Measurements from ENCODE around the gene SIM2. TPM values are rescaled to one million over a fixed set of nuclear protein-coding genes. Genes with fewer than 3 reads are reported as not detected.

SIM2 gene
- total RNA-seq, 1 donor from 2014 or later: 0.21 TPM

DNA sequence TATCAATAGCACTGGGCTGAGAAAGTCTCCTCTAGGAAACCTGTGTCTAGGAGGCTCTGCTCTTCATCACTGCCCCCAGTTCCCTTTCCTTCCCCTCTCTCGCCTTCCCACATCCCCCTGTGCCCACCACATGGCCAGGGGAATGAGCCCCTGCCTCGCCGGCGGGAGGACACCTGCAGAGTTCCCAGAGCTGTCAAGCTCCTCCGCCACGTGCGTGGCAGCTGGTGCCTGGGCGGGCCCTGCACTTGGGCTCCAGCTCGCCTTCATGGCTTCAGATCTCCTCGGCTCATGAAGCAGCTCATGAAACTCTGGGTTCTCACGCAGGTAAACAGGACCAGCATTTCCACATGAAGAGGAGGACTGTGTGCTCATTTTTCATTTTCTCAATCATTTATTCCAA, 62.8 kb downstream of the SIM2 start:
- Mint-ChIP-seq H3K27ac (no peak overlapping the region), H3K36me3 (ENCODE audit: low read depth) (no peaks in the 10 kb centered on the region), H3K4me1 (ENCODE audit: low read depth) (no peaks in the 10 kb centered on the region), H3K9me3 (no peaks in the 10 kb centered on the region), H3K27me3 (ENCODE audit: low read depth) (no peaks in the 10 kb centered on the region), H3K4me3 (ENCODE audit: low read depth) (no peak overlapping the region)
- DNase-seq (ENCODE audit: low spot score): no peak
- intact Hi-C loops (cut with micrococcal nuclease): no loop called here

DNA sequence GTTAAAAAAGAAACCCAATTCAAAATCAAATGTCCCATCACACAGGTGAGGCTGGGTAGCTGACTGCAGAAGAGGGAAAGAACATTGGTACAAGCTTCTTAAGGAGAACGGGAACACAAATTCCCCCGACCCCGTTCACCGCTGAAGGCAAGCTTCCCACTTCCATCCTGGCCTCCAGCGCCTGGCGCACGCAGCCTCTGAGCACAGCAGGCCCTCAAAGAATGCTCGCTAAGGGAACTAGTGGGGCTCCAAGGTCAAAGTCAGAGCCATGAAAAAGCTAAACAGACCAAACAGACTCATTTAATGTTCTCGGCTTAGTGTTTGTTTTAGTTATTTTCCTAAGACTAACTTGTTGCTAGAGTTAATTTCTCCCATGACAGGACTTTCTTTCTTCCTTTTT, 63.7 kb downstream of the SIM2 start:
- DNase-seq (ENCODE audit: low spot score): no peak
- no peaks in the 10 kb centered on the region for H3K9me3 Mint-ChIP-seq
- intact Hi-C loops (cut with micrococcal nuclease): no loop called here
- H3K27ac Mint-ChIP-seq: no peak overlapping the region
- H3K27me3 Mint-ChIP-seq (ENCODE audit: low read depth): no peaks in the 10 kb centered on the region
- no peak overlapping the region for H3K4me3 Mint-ChIP-seq (ENCODE audit: low read depth)
- H3K4me1 Mint-ChIP-seq (ENCODE audit: low read depth): no peaks in the 10 kb centered on the region
- H3K36me3 Mint-ChIP-seq (ENCODE audit: low read depth): no peaks in the 10 kb centered on the region

GRCh38 chr21:36763305-36763704, 64.4 kb downstream of the SIM2 start:
- Mint-ChIP-seq H3K4me3 (ENCODE audit: low read depth) (no peak overlapping the region), H3K36me3 (ENCODE audit: low read depth) (no peaks in the 10 kb centered on the region), H3K4me1 (ENCODE audit: low read depth) (no peaks in the 10 kb centered on the region), H3K27me3 (ENCODE audit: low read depth) (no peaks in the 10 kb centered on the region), H3K27ac (no peak overlapping the region), H3K9me3 (no peaks in the 10 kb centered on the region)
- intact Hi-C loops (cut with micrococcal nuclease): no loop called here
- DNase-seq (ENCODE audit: low spot score): no peak

DNA sequence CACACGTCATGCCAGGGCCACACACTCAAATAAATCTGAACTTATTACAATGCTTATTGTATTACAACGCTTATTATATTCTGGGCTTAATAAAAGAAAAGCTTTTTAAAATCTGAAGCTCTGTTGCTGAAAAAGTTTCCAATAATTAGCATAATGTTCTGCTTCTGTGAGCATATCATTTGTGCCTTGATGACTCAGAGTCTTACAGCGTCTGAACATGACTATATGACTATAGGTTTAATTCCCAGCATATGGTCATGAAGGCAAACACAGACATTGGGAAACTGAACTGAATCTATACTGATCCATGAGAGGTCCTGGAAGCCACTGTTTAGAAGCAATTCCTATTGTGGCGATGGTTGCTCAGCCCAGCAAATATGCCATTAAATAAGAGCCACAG, 66.3 kb downstream of the SIM2 start:
- DNase-seq (ENCODE audit: low spot score): no peak
- Mint-ChIP-seq H3K36me3 (ENCODE audit: low read depth) (no peaks in the 10 kb centered on the region), H3K4me1 (ENCODE audit: low read depth) (no peaks in the 10 kb centered on the region), H3K4me3 (ENCODE audit: low read depth) (no peak overlapping the region), H3K27me3 (ENCODE audit: low read depth) (no peaks in the 10 kb centered on the region), H3K9me3 (no peaks in the 10 kb centered on the region), H3K27ac (no peak overlapping the region)
- intact Hi-C loops (cut with micrococcal nuclease): no loop called here

DNA sequence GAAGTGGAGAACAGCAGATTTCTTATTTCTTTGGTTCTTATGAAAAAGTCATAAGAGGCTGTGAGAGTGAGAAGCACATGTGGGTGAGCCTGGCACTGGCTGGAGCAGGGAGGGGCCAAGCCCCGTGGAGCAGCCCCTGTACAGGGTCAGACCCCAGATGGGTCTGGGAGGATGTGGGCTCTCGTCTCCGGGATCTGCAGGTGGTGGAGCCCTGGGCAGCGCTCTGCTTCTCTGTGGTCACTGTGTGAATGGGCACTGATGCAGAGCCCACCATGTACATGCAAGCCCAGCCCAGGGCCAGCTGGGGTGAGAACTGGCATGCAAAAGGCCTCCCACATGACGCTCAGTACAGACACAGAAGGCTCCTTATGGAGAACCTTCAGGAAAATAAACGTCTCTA, 67.6 kb downstream of the SIM2 start:
- no peak overlapping the region for H3K27ac Mint-ChIP-seq
- no peaks in the 10 kb centered on the region for H3K9me3 Mint-ChIP-seq
- no peak overlapping the region for H3K4me3 Mint-ChIP-seq (ENCODE audit: low read depth)
- no peaks in the 10 kb centered on the region for H3K4me1 Mint-ChIP-seq (ENCODE audit: low read depth)
- H3K36me3 Mint-ChIP-seq (ENCODE audit: low read depth): no peaks in the 10 kb centered on the region
- no peaks in the 10 kb centered on the region for H3K27me3 Mint-ChIP-seq (ENCODE audit: low read depth)
- no peak for DNase-seq (ENCODE audit: low spot score)
- intact Hi-C loops (cut with micrococcal nuclease): no loop called here

DNA sequence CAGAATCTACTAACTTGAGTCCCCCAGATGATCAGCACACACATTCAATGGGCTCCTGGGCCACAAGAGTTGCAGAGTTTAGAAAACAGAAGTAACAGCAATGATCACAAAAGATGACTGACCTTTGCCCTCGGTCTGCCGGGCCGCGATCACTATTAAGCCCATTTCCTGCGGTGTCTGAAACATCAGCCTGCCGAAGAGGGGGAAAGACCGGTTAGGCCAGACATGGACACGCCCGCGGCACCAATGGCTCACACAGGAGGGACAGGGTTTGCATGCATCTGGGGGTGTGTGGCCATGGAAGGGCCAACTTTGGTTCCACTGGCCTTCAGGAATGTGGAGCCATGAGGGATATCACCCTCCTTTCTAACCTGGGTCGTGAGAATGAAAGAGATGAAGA, 68.2 kb downstream of the SIM2 start:
- no peak overlapping the region for H3K27ac Mint-ChIP-seq
- no peak overlapping the region for H3K4me3 Mint-ChIP-seq (ENCODE audit: low read depth)
- H3K9me3 Mint-ChIP-seq: no peaks in the 10 kb centered on the region
- H3K4me1 Mint-ChIP-seq (ENCODE audit: low read depth): no peaks in the 10 kb centered on the region
- no peaks in the 10 kb centered on the region for H3K36me3 Mint-ChIP-seq (ENCODE audit: low read depth)
- intact Hi-C loops (cut with micrococcal nuclease): no loop called here
- H3K27me3 Mint-ChIP-seq (ENCODE audit: low read depth): no peaks in the 10 kb centered on the region
- DNase-seq (ENCODE audit: low spot score): no peak

GRCh38 chr21:36768496-36768895, 69.6 kb downstream of the SIM2 start:
- H3K36me3 Mint-ChIP-seq (ENCODE audit: low read depth): no peaks in the 10 kb centered on the region
- no peak overlapping the region for H3K27ac Mint-ChIP-seq
- no peak for DNase-seq (ENCODE audit: low spot score)
- H3K27me3 Mint-ChIP-seq (ENCODE audit: low read depth): no peaks in the 10 kb centered on the region
- no peak overlapping the region for H3K4me3 Mint-ChIP-seq (ENCODE audit: low read depth)
- no peaks in the 10 kb centered on the region for H3K9me3 Mint-ChIP-seq
- H3K4me1 Mint-ChIP-seq (ENCODE audit: low read depth): no peaks in the 10 kb centered on the region
- intact Hi-C loops (cut with micrococcal nuclease): no loop called here

DNA sequence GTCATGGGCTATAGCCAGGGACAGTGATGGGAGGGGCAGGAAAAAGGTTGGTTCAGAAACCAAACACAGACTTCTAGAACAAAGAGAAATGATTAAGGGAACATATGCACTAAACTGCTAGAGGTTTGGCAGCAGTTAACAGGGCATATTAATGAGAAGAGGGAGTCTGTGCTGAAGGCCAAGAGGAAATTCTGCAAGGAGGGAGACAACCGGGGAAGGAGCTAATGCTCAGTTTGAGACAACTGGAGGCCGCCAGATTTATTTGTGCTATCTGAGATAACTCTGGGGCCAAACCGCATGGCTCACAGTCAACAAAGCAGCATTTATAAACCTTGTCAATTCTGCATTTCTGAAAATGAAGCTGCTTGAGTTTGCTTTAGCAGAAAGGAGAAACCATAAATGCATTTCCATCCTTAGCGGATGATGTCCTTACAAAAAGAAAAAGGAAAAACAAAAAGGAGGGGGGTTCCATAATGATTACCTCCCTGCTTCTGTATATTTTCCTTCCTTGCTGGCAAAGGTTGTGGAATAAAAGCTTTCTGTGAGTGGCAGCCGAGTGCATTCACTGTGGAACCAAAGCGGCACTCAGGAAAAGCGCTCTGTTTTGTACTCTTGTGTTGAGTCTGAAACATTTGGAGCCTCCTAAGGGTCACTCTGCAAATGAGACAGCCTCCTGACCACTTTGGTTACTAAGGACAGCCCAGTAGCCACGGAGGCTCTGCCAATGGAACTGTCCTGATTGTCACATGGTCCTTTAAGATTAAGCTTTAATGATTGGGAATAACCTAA, 70.3 kb downstream of the SIM2 start:
- intact Hi-C loops (cut with micrococcal nuclease): no loop called here
- Mint-ChIP-seq H3K9me3 (no peaks in the 10 kb centered on the region), H3K4me1 (ENCODE audit: low read depth) (no peaks in the 10 kb centered on the region), H3K27ac (no peak overlapping the region), H3K36me3 (ENCODE audit: low read depth) (no peaks in the 10 kb centered on the region), H3K4me3 (ENCODE audit: low read depth) (no peak overlapping the region), H3K27me3 (ENCODE audit: low read depth) (no peaks in the 10 kb centered on the region)
- no peak for DNase-seq (ENCODE audit: low spot score)

DNA sequence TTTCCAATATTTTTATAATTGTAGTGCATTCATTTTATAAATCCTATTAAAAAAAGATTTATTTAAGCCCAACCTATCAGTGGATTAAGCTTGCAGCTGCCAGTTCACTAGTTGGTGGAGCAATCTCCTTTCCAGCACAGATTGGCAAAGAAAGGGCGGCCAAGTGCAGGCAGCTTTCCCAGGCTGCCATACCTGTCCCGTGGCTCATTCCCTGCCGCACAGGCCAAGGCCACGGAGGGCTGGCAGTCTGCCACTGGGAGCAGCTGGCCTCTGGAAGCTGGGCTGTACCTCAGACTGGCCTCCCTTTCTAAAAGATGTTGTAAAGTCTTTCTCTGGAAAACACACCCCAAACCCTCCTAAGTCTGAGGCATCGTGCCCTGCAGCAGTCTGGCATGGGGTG, 74.2 kb downstream of the SIM2 start:
- intact Hi-C loops (cut with micrococcal nuclease): no loop called here
- Mint-ChIP-seq H3K36me3 (ENCODE audit: low read depth) (no peaks in the 10 kb centered on the region), H3K27me3 (ENCODE audit: low read depth) (no peaks in the 10 kb centered on the region), H3K4me3 (ENCODE audit: low read depth) (no peak overlapping the region), H3K9me3 (no peaks in the 10 kb centered on the region), H3K4me1 (ENCODE audit: low read depth) (no peaks in the 10 kb centered on the region), H3K27ac (no peak overlapping the region)
- DNase-seq (ENCODE audit: low spot score): no peak

DNA sequence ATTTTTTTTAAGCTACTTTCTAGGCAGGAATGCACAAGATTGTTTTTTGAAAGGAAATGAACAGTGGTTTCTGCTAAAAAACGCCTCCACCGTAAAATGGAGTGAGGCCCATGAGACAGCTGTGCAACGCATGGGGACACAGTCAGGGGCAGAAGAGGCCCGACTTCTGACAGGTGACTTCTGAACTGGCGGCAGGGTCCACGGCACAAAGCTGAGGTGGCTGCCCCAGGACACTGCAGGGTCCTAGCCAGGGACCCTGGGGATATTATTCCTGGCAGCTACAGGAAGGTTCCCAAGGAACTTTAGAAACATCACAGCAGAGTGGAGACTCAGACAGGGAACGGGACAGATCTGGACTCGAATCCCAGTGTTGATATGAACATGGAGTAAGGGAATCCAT, 75.1 kb downstream of the SIM2 start:
- no peaks in the 10 kb centered on the region for H3K4me1 Mint-ChIP-seq (ENCODE audit: low read depth)
- no peaks in the 10 kb centered on the region for H3K9me3 Mint-ChIP-seq
- no peak for DNase-seq (ENCODE audit: low spot score)
- H3K27ac Mint-ChIP-seq: no peak overlapping the region
- intact Hi-C loops (cut with micrococcal nuclease): no loop called here
- H3K36me3 Mint-ChIP-seq (ENCODE audit: low read depth): no peaks in the 10 kb centered on the region
- H3K4me3 Mint-ChIP-seq (ENCODE audit: low read depth): no peak overlapping the region
- no peaks in the 10 kb centered on the region for H3K27me3 Mint-ChIP-seq (ENCODE audit: low read depth)

DNA sequence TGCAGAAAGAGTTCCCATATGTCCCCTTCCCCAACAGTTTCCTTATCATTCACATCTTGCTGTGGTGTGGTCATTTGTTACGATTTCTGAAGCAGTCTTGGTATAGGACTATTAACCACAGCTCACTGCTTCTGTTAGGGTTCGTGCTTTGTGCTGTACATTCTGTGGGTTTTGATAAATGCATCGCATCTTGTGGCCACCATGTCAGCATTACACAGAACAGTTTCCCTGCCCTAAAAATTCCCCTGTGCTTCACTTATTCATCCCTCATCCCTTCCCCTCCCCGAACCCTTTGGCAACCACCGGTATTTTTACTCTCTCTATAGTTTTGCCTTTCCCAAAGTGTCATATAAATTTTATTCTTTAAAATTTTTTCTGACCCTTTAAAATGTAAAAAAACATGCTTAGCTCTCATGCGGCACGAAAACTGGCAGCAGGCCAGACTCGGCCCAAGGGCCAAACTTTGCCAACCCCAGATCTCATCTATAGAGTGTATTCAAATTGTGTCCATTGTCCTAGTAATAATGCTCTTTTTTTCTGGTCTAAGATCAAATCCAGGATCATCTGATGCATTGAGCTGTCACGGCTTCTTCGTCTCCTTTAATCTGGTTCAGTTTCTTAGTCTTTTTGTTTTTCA, 78.2 kb downstream of the SIM2 start:
- no peak overlapping the region for H3K4me3 Mint-ChIP-seq (ENCODE audit: low read depth)
- H3K27ac Mint-ChIP-seq: no peak overlapping the region
- no peaks in the 10 kb centered on the region for H3K27me3 Mint-ChIP-seq (ENCODE audit: low read depth)
- H3K9me3 Mint-ChIP-seq: no peaks in the 10 kb centered on the region
- no peak for DNase-seq (ENCODE audit: low spot score)
- H3K36me3 Mint-ChIP-seq (ENCODE audit: low read depth): no peaks in the 10 kb centered on the region
- H3K4me1 Mint-ChIP-seq (ENCODE audit: low read depth): peaks cover 1% of the 10 kb centered on the region
- intact Hi-C loops (cut with micrococcal nuclease): no loop called here

GRCh38 chr21:36780861-36781260, 81.9 kb downstream of the SIM2 start:
- peaks cover 1% of the 10 kb centered on the region for H3K4me1 Mint-ChIP-seq (ENCODE audit: low read depth)
- no peak overlapping the region for H3K27ac Mint-ChIP-seq
- no peaks in the 10 kb centered on the region for H3K9me3 Mint-ChIP-seq
- no peaks in the 10 kb centered on the region for H3K36me3 Mint-ChIP-seq (ENCODE audit: low read depth)
- H3K4me3 Mint-ChIP-seq (ENCODE audit: low read depth): no peak overlapping the region
- intact Hi-C loops (cut with micrococcal nuclease): no loop called here
- H3K27me3 Mint-ChIP-seq (ENCODE audit: low read depth): no peaks in the 10 kb centered on the region
- no peak for DNase-seq (ENCODE audit: low spot score)

- no peaks in the 10 kb centered on the region for H3K27me3 Mint-ChIP-seq (ENCODE audit: low read depth)
- no peak for DNase-seq (ENCODE audit: low spot score)
These were observed 84.9 kb downstream of the SIM2 start for GRCh38 chr21:36783612-36784374.

More at GRCh38 chr21:36783612-36784374, 84.9 kb downstream of the SIM2 start:
- no peaks in the 10 kb centered on the region for H3K36me3 Mint-ChIP-seq (ENCODE audit: low read depth)
- H3K4me3 Mint-ChIP-seq (ENCODE audit: low read depth): no peak overlapping the region
- intact Hi-C loops (cut with micrococcal nuclease): no loop called here
- H3K27ac Mint-ChIP-seq: no peak overlapping the region
- peaks cover 1% of the 10 kb centered on the region for H3K4me1 Mint-ChIP-seq (ENCODE audit: low read depth)
- no peaks in the 10 kb centered on the region for H3K9me3 Mint-ChIP-seq

Data from activated T-helper 2 cell treated with anti-CD3 and anti-CD28 coated beads, Interferon-gamma antibody, Interleukin-2, Interleukin-4, amounts not matched to agents 10 μg/mL and 5 μg/mL and 100 μg/mL, durations not matched to agents 14 hours and 24 hours and 36 hours (primary cell).